Testis (tissue), 2 donors: Measurements from ENCODE around the gene RASAL2.

Experiments used
- POLR2A ChIP-seq: fragments of 450-650 bp; IDR thresholded peaks from one replicate; pipeline ENCODE4 v1.6.1; 2017; ENCODE audit warnings: antibody characterized with exemption, mild to moderate bottlenecking, moderate library complexity
- TF ChIP-seq, protein P1 (sequence below), 3 experiments: fragments of 450-650 bp in 2 of 3; fragments of 200-600 bp in 1 of 3; sonication (generic) in 1 of 3; IDR thresholded peaks; one replicate each; pipeline ENCODE4 v1.5.1; 2016 to 2019; ENCODE audit warnings: antibody characterized with exemption in 3 of 3, mild to moderate bottlenecking in 2 of 3, moderate library complexity in 1 of 3

DNA sequence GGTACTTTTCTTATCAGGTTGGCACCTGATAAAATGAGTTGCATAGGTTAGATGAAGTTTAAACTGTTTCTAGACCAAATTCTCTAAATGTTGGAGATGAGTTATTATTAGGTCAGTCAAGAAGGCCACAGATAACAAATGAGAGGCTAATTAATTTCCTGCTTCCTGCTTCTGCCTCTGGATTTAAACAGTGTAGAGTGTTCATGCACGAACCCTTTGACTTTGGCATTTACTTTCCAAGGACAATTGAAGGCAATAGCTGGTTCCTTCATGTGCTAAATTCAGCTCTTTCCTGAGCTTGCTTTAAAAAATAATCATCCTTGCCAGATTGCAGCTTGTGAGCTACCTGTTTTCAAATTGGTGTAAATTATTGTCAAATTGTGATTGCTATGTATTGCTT lies 80.6 kb downstream of the RASAL2 start:
- TF ChIP-seq POLR2A, result no peak
- TF ChIP-seq, protein P1, sequence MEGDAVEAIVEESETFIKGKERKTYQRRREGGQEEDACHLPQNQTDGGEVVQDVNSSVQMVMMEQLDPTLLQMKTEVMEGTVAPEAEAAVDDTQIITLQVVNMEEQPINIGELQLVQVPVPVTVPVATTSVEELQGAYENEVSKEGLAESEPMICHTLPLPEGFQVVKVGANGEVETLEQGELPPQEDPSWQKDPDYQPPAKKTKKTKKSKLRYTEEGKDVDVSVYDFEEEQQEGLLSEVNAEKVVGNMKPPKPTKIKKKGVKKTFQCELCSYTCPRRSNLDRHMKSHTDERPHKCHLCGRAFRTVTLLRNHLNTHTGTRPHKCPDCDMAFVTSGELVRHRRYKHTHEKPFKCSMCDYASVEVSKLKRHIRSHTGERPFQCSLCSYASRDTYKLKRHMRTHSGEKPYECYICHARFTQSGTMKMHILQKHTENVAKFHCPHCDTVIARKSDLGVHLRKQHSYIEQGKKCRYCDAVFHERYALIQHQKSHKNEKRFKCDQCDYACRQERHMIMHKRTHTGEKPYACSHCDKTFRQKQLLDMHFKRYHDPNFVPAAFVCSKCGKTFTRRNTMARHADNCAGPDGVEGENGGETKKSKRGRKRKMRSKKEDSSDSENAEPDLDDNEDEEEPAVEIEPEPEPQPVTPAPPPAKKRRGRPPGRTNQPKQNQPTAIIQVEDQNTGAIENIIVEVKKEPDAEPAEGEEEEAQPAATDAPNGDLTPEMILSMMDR (IDR thresholded peaks at IDR 0.05), result no peak
